GM18870 (cell line): ENCODE measurements around the gene NAPEPLD.
"Not testable (repeated sequence)": the region's sequence is repeated elsewhere in the genome, so short reads cannot be mapped to it uniquely, and the experiment has no call there.

Experiments used
- ATAC-seq: cut with Tn5 transposase; IDR thresholded peaks from one replicate; pipeline ENCODE4 v1.9.1; 2021; ENCODE audit warnings: moderate library complexity; ENCODE audit not compliant: unreplicated experiment

NAPEPLD gene

GRCh38 chr7:103144754-103145153, 4.1 kb downstream of the NAPEPLD start:
- ATAC-seq = not testable (repeated sequence)

- no peak for ATAC-seq
Observed at GRCh38 chr7:103143868-103144267, 5.0 kb downstream of the NAPEPLD start.

GRCh38 chr7:103142494-103142893, 6.4 kb downstream of the NAPEPLD start:
- no peak for ATAC-seq

- ATAC-seq = no peak
Observed at GRCh38 chr7:103141753-103142404, 7.0 kb downstream of the NAPEPLD start.

- no peak for ATAC-seq
Observed at GRCh38 chr7:103140685-103141084, 8.2 kb downstream of the NAPEPLD start.

GRCh38 chr7:103140061-103140460, 8.8 kb downstream of the NAPEPLD start:
- ATAC-seq = no peak

- no peak for ATAC-seq
Observed at GRCh38 chr7:103134836-103135554, 13.9 kb downstream of the NAPEPLD start.

- ATAC-seq = no peak
Observed at GRCh38 chr7:103132995-103133688, 15.8 kb downstream of the NAPEPLD start.

GRCh38 chr7:103130901-103131624, 17.8 kb downstream of the NAPEPLD start:
- no peak for ATAC-seq

- ATAC-seq = no peak
Observed at GRCh38 chr7:103129702-103130549, 19.0 kb downstream of the NAPEPLD start.

GRCh38 chr7:103127006-103127405, 21.9 kb downstream of the NAPEPLD start:
- ATAC-seq = no peak

- no peak for ATAC-seq
Observed at GRCh38 chr7:103124429-103124979, 24.4 kb downstream of the NAPEPLD start.

GRCh38 chr7:103123529-103123928, 25.4 kb downstream of the NAPEPLD start:
- ATAC-seq = no peak

- no peak for ATAC-seq
Observed at GRCh38 chr7:103121641-103122040, 27.3 kb downstream of the NAPEPLD start.

- ATAC-seq = no peak
Observed at GRCh38 chr7:103120362-103120761, 28.5 kb downstream of the NAPEPLD start.

- no peak for ATAC-seq
Observed at GRCh38 chr7:103119791-103120291, 29.1 kb downstream of the NAPEPLD start.

GRCh38 chr7:103117465-103117864, 31.4 kb downstream of the NAPEPLD start:
- no peak for ATAC-seq

- no peak for ATAC-seq
Observed at GRCh38 chr7:103116991-103117390, 31.9 kb downstream of the NAPEPLD start.

- no peak for ATAC-seq
Observed at GRCh38 chr7:103116511-103116910, 32.4 kb downstream of the NAPEPLD start.

- ATAC-seq = no peak
Observed at GRCh38 chr7:103115771-103116170, 33.1 kb downstream of the NAPEPLD start.
